ENCODE data around the gene IDH3G.

IDH3G gene

GRCh38 chrX:153804100-153804595 is 10.0 kb upstream of the IDH3G start:
- no peaks in the 10 kb centered on the region for H3K79me1 ChIP-seq (replicated peaks; ENCODE audit: low read length, poor library complexity, severe bottlenecking)
- H3K36me3 ChIP-seq (ENCODE audit: control insufficient read depth in 1 of 2, insufficient read depth in 2 of 2, low read depth in 1 of 2, low read length in 2 of 2) = peaks cover 2 to 4% of the 10 kb centered on the region in 2 experiments
- WGBS = 95% methylated on average over 34 of the region's 34 CpGs
- no peak for DNase-seq
- H2BK120ac ChIP-seq (ENCODE audit: low read depth, low read length) = no peak overlapping the region
- H3K27ac ChIP-seq (ENCODE audit: low read length, poor library complexity, severe bottlenecking) = no peak overlapping the region
- H2BK12ac ChIP-seq (ENCODE audit: low read length in 2 of 2) = no peak overlapping the region
- H2BK15ac ChIP-seq (ENCODE audit: low read depth, poor library complexity, severe bottlenecking) = no peak overlapping the region
- H2AK5ac ChIP-seq (ENCODE audit: low read length, severe bottlenecking) = no peak overlapping the region
- no peak overlapping the region for H2BK5ac ChIP-seq (ENCODE audit: low read depth, low read length, poor library complexity, severe bottlenecking)
- H3K27me3 ChIP-seq (ENCODE audit: control insufficient read depth in 1 of 2, insufficient read depth in 1 of 2, low read length in 2 of 2) = peaks cover 0 to 23% of the 10 kb centered on the region in 2 experiments
- no peak overlapping the region for H2AFZ ChIP-seq (ENCODE audit: low read depth, low read length)
- no peak overlapping the region for H4K8ac ChIP-seq (ENCODE audit: low read length)
- H3K4me1 ChIP-seq (ENCODE audit: control insufficient read depth, insufficient read depth, low read depth, low read length) = peaks cover 1% of the 10 kb centered on the region
- H3K18ac ChIP-seq (ENCODE audit: low read depth in 1 of 2, low read length in 2 of 2) = no peak overlapping the region
- no peak overlapping the region for H3K4me3 ChIP-seq (ENCODE audit: insufficient read depth in 1 of 2, low read depth in 1 of 2, low read length in 2 of 2)
- H3K9ac ChIP-seq (ENCODE audit: low read length) = no peak overlapping the region
- peaks cover 3% of the 10 kb centered on the region for H3K9me3 ChIP-seq (ENCODE audit: control insufficient read depth, low read length)
- H3K14ac ChIP-seq (ENCODE audit: low read length in 2 of 2) = no peak overlapping the region
- no peak overlapping the region for H3K4ac ChIP-seq (ENCODE audit: low read depth in 1 of 2, low read length in 2 of 2)
- H3K4me2 ChIP-seq (ENCODE audit: low read length, poor library complexity, severe bottlenecking) = no peak overlapping the region
- no peak overlapping the region for H3K23ac ChIP-seq (ENCODE audit: low read length in 2 of 2)
- H4K91ac ChIP-seq (ENCODE audit: low read length) = no peak overlapping the region

DNA sequence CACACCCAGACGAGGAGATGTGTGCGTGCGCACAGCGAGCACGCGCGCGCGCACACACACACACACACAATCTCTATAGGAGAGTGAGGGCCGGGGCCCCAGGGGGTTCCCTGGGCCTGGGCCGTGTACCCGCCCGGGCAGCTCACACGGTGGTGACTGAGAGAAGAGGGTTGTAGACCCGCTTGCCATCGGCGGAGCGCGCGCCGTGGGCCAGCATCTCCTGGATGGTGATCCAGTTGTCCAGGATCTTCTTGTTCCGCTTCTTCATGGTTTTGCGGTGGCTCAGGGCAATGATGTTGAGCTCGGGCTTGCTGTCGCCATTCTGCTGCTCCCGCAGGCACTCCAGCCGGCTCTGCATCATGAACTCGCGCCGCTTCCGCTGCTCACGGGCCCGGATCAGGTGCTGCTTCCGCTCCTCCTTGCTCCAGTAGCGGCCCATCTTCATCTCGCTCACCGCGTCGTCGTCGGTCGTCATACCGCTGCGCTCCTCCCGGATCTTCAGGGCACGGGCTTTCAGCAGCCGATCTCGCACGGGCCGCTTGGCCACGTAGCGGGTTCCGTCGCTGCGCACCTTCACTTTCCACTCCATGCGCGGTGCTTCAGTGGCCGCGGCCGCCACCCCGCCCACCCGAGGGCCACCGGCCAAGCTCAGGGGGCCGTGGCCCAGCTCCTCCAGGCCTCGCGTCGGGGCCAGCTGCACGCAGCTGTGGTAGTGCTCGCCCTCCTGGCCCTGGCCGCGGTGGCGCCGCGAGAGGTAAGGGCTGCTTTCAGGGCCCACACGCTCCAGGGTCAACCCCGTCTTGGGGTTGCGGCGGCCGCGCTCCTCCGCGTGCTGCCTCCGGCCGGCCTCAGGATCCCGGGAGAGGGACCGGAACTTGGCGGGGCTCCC is 9.3 kb upstream of the IDH3G start:
- Histone ChIP-seq H3K79me1 (replicated peaks; ENCODE audit: low read length, poor library complexity, severe bottlenecking) (no peaks in the 10 kb centered on the region), H2BK12ac (ENCODE audit: low read length in 2 of 2) (no peak overlapping the region), H3K27me3 (ENCODE audit: control insufficient read depth in 1 of 2, insufficient read depth in 1 of 2, low read length in 2 of 2) (peaks cover 0 to 23% of the 10 kb centered on the region in 2 experiments), H3K14ac (ENCODE audit: low read length in 2 of 2) (no peak overlapping the region), H3K36me3 (ENCODE audit: control insufficient read depth in 1 of 2, insufficient read depth in 2 of 2, low read depth in 1 of 2, low read length in 2 of 2) (peaks cover 9 to 11% of the 10 kb centered on the region in 2 experiments), H3K4ac (ENCODE audit: low read depth in 1 of 2, low read length in 2 of 2) (no peak overlapping the region), H2BK15ac (ENCODE audit: low read depth, poor library complexity, severe bottlenecking) (no peak overlapping the region), H3K9ac (ENCODE audit: low read length) (no peak overlapping the region), H4K8ac (ENCODE audit: low read length) (no peak overlapping the region), H3K9me3 (ENCODE audit: control insufficient read depth, low read length) (peaks cover 7% of the 10 kb centered on the region), H3K4me1 (ENCODE audit: control insufficient read depth, insufficient read depth, low read depth, low read length) (peaks cover 1% of the 10 kb centered on the region), H2AFZ (ENCODE audit: low read depth, low read length) (no peak overlapping the region), H3K27ac (ENCODE audit: low read length, poor library complexity, severe bottlenecking) (no peak overlapping the region), H3K23ac (ENCODE audit: low read length in 2 of 2) (no peak overlapping the region), H4K91ac (ENCODE audit: low read length) (no peak overlapping the region), H2BK120ac (ENCODE audit: low read depth, low read length) (no peak overlapping the region), H2AK5ac (ENCODE audit: low read length, severe bottlenecking) (no peak overlapping the region), H3K18ac (ENCODE audit: low read depth in 1 of 2, low read length in 2 of 2) (no peak overlapping the region), H3K4me2 (ENCODE audit: low read length, poor library complexity, severe bottlenecking) (no peak overlapping the region), H3K4me3 (ENCODE audit: insufficient read depth in 1 of 2, low read depth in 1 of 2, low read length in 2 of 2) (no peak overlapping the region), H2BK5ac (ENCODE audit: low read depth, low read length, poor library complexity, severe bottlenecking) (no peak overlapping the region)
- DNase-seq = no peak
- 96% methylated on average over 75 of the region's 87 CpGs for WGBS

GRCh38 chrX:153802513-153803045 is 8.4 kb upstream of the IDH3G start:
- no peak overlapping the region for H3K23ac ChIP-seq (ENCODE audit: low read length in 2 of 2)
- no peak overlapping the region for H2BK15ac ChIP-seq (ENCODE audit: low read depth, poor library complexity, severe bottlenecking)
- WGBS = 89% methylated on average over 11 of the region's 14 CpGs

GRCh38 chrX:153801669-153802068 is 7.5 kb upstream of the IDH3G start:
- Histone ChIP-seq H4K8ac (ENCODE audit: low read length) (no peak overlapping the region), H2BK12ac (ENCODE audit: low read length in 2 of 2) (no peak overlapping the region), H4K91ac (ENCODE audit: low read length) (no peak overlapping the region), H2AFZ (ENCODE audit: low read depth, low read length) (no peak overlapping the region), H3K23ac (ENCODE audit: low read length in 2 of 2) (no peak overlapping the region), H2BK120ac (ENCODE audit: low read depth, low read length) (no peak overlapping the region), H3K4ac (ENCODE audit: low read depth in 1 of 2, low read length in 2 of 2) (no peak overlapping the region), H2BK15ac (ENCODE audit: low read depth, poor library complexity, severe bottlenecking) (no peak overlapping the region), H3K14ac (ENCODE audit: low read length in 2 of 2) (no peak overlapping the region), H3K27ac (ENCODE audit: low read length, poor library complexity, severe bottlenecking) (no peak overlapping the region), H3K9ac (ENCODE audit: low read length) (no peak overlapping the region), H3K27me3 (ENCODE audit: control insufficient read depth in 1 of 2, insufficient read depth in 1 of 2, low read length in 2 of 2) (peaks cover 0 to 21% of the 10 kb centered on the region in 2 experiments), H3K4me3 (ENCODE audit: insufficient read depth in 1 of 2, low read depth in 1 of 2, low read length in 2 of 2) (no peak overlapping the region), H3K4me1 (ENCODE audit: control insufficient read depth, insufficient read depth, low read depth, low read length) (peaks cover 1% of the 10 kb centered on the region), H3K9me3 (ENCODE audit: control insufficient read depth, low read length) (peaks cover 8% of the 10 kb centered on the region), H3K4me2 (ENCODE audit: low read length, poor library complexity, severe bottlenecking) (no peak overlapping the region), H2AK5ac (ENCODE audit: low read length, severe bottlenecking) (no peak overlapping the region), H2BK5ac (ENCODE audit: low read depth, low read length, poor library complexity, severe bottlenecking) (no peak overlapping the region), H3K18ac (ENCODE audit: low read depth in 1 of 2, low read length in 2 of 2) (no peak overlapping the region), H3K36me3 (ENCODE audit: control insufficient read depth in 1 of 2, insufficient read depth in 2 of 2, low read depth in 1 of 2, low read length in 2 of 2) (peaks cover 25 to 29% of the 10 kb centered on the region in 2 experiments), H3K79me1 (replicated peaks; ENCODE audit: low read length, poor library complexity, severe bottlenecking) (peaks cover 3% of the 10 kb centered on the region)
- 87% methylated on average over 8 of the region's 8 CpGs for WGBS
- no peak for DNase-seq

More at GRCh38 chrX:153802513-153803045, 8.4 kb upstream of the IDH3G start:
- Histone ChIP-seq H3K9me3 (ENCODE audit: control insufficient read depth, low read length) (peaks cover 8% of the 10 kb centered on the region), H3K36me3 (ENCODE audit: control insufficient read depth in 1 of 2, insufficient read depth in 2 of 2, low read depth in 1 of 2, low read length in 2 of 2) (peaks cover 17 to 20% of the 10 kb centered on the region in 2 experiments), H2BK5ac (ENCODE audit: low read depth, low read length, poor library complexity, severe bottlenecking) (no peak overlapping the region), H4K91ac (ENCODE audit: low read length) (no peak overlapping the region), H3K27ac (ENCODE audit: low read length, poor library complexity, severe bottlenecking) (no peak overlapping the region), H2AFZ (ENCODE audit: low read depth, low read length) (no peak overlapping the region), H3K4me3 (ENCODE audit: insufficient read depth in 1 of 2, low read depth in 1 of 2, low read length in 2 of 2) (no peak overlapping the region), H3K4ac (ENCODE audit: low read depth in 1 of 2, low read length in 2 of 2) (no peak overlapping the region), H3K79me1 (replicated peaks; ENCODE audit: low read length, poor library complexity, severe bottlenecking) (peaks cover under 1% of the 10 kb centered on the region), H4K8ac (ENCODE audit: low read length) (no peak overlapping the region), H2AK5ac (ENCODE audit: low read length, severe bottlenecking) (no peak overlapping the region), H2BK120ac (ENCODE audit: low read depth, low read length) (no peak overlapping the region), H3K4me2 (ENCODE audit: low read length, poor library complexity, severe bottlenecking) (no peak overlapping the region), H3K4me1 (ENCODE audit: control insufficient read depth, insufficient read depth, low read depth, low read length) (peaks cover 1% of the 10 kb centered on the region), H3K18ac (ENCODE audit: low read depth in 1 of 2, low read length in 2 of 2) (no peak overlapping the region), H2BK12ac (ENCODE audit: low read length in 2 of 2) (no peak overlapping the region), H3K14ac (ENCODE audit: low read length in 2 of 2) (no peak overlapping the region), H3K9ac (ENCODE audit: low read length) (no peak overlapping the region), H3K27me3 (ENCODE audit: control insufficient read depth in 1 of 2, insufficient read depth in 1 of 2, low read length in 2 of 2) (peaks cover 0 to 23% of the 10 kb centered on the region in 2 experiments)
- DNase-seq = no peak
